GM19099 (cell line): Measurements from ENCODE around the gene IL31.

Source experiments
- POLR2A ChIP-seq: IDR thresholded peaks from 3 replicates; pipeline ENCODE4 v1.6.1; 2011; ENCODE audit warnings: low read depth; ENCODE audit not compliant: insufficient read length; ENCODE audit errors: extremely low read depth

IL31 gene

DNA sequence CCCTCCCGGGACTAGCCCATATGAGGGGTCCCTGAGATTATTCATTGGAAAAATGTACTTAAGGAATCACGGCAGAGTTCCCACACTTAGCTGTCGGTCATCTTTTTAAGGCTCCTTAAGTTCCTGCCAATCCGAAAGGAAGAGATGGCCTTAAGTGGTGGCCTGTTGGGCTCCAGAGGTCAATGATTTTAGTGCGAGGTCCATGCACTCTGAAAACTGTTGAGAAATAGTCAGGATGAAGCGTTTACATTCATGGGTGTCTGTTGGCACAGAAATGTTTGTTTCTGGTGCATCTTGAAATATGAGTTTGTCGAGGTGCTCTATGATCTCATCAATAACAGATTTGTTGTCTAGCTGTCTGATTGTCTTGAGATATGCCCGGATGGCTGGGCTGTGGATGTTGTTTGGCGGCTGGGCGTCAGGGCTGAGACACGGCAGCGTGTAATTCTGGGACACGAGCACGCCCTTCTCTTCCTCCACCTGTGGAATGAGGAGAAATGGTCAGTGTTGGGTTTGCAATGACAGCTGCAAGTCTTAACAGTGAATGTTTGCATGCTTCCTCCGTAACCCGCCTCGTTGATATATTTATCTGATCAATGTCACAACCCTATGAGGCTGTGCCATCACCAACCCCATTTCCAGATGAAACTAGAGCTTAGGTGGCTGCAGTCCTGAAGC is 1.6 kb downstream of the IL31 start:
- no peak for TF ChIP-seq POLR2A

DNA sequence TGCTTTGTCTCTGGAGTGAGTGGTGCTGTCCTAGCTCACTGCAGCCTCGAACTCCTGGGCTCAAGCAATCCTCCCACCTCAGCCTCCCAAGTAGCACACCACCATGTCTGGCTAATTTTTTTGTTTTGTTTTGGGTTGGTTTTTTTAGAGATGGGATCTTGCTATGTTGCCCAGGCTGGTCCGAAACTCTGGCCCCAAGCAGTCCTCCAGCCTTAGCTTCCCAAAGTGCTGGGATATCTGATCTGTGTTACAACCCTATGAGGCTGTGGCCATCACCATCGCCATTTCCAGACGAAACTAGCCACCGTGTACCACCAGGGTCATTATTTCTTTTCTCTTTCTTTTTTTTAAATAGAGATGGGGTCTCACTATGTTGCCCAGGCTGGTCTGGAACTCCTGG is 2.6 kb downstream of the IL31 start:
- TF ChIP-seq POLR2A, result no peak

DNA sequence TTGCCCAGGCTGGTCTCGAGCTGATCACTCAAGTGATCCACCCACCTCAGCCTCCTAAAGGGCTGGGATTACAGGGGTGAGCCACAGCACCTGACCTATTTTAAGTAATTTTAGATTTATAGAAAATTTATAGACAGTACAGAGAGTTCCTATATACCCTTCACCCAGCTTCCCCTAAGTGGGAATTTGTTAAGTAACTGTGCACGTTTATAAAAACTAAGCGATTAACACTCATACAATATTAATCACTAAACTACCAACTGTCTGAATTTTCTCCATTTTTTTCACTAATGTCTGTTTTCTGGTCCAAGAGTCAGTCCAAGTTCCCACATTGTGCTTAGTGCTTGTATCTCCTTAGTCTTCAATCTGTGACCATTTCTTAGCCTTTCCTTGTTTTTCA is 5.5 kb downstream of the IL31 start:
- TF ChIP-seq POLR2A, result no peak

GRCh38 chr12:122167356-122167925 is 6.6 kb downstream of the IL31 start:
- TF ChIP-seq POLR2A, result no peak

DNA sequence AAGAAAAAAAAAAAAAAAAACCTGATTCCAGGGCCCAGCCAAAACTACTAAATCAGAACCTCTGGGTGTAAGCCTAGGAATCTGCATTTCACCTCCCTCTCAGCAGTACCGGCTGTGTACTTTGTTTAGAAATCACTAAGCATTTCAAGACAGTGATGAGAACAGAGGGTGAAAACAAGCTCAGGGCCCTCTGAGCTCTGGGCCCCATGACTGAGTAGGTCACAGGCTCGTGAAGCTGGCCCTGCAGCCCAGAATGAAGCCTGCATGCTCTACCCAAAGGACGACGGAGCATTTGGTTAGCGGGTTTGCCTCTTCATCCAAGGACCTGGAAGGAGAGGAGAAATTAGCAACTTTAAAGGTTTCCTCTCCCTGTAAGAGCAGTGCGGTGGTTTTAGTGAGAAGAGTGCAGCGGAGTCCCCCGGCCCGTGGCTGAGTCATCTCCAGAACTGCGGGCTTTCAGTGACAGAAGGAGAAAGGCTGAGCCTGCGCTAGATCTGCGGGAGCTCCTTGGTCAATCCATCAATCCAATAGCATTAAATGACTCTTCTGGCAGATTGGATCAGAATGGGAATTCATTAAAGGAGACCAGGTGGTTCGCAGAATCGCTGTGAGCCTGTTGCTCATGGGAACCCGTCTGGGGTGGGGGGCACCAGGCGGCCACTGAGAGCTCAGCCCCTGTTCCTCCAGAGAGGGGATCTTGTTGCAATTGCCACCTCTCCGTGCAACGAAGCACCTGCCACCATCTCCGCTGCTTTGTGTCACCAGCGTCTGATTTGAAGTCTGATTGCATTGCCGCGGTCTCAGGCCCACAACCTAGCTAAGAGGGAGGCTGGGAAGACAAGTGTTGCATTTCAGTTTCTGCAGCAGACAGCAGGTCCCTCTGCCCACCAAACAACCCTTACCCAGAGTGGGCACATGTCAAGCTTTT is 7.3 kb downstream of the IL31 start:
- no peak for TF ChIP-seq POLR2A

- TF ChIP-seq POLR2A, result no peak
These were observed 11.0 kb downstream of the IL31 start for GRCh38 chr12:122162976-122163375.

DNA sequence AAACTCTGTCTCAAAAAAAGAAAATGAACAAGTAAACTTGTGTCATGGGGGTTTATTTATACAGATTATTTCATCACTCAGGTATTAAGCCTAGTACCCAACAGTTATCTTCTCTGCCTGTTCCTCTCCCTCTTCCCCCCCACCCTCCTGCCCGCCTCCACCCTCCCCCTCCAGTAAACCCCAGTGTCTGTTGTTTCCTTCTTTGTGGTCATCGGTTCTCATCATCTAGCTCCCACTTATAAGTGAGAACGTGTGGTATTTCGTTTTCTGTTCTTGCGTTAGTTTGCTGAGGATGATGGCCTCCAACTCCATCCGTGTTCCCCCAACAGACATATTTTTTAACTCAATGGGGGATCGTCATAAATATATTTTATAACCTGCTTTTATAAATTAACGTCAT is 12.3 kb downstream of the IL31 start:
- TF ChIP-seq POLR2A, result no peak

GRCh38 chr12:122160761-122161160 is 13.3 kb downstream of the IL31 start:
- TF ChIP-seq POLR2A, result no peak

- TF ChIP-seq POLR2A, result no peak
These were observed 14.1 kb downstream of the IL31 start for GRCh38 chr12:122159882-122160281.

GRCh38 chr12:122158700-122159285 is 15.2 kb downstream of the IL31 start:
- TF ChIP-seq POLR2A, result no peak

GRCh38 chr12:122155705-122156104 is 18.3 kb downstream of the IL31 start:
- no peak for TF ChIP-seq POLR2A

DNA sequence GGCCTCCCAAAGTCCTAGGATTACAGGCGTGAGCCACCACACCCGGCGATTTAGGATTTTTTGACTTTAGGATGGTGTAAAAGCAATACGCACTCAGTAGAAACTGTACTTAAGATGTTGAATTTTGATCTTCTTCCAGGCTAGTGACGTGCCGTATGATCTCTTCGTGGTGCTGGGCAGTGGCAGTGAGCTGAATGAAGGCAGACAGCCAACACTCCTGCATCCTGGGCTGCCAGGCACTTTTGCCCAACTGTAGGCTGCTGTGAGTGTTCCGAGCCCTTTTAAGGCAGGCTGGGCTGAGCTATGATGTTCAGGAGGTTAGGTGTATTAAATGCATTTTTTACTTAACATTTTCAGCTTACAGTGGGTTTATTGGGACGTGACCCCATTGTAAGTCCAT is 21.3 kb downstream of the IL31 start:
- TF ChIP-seq POLR2A, result no peak

DNA sequence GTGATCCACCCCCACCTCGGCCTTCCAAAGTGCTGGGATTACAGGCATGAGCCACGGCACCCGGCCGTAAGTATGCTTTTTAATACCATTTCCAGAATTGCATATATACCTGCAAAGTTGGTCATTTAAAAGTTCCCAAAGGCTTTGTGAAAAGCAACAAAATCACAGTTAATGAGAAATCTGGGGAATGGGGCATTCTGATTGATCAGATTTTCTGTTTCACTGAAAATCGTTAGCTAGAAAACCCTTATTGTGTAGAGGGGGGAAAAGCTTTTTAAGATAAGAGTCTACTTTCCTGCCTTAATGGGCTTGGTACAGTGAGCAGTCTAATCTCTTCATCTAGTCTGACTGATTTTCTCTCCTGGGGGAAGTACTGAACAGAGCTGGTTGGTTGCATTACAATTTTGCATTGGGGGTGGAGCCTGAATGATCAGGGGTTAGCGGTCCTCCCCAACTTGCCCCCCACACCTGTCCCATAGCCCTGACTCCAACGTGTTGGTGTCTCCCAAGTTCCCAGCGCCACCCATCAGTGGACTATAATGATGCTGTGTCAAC is 23.8 kb downstream of the IL31 start:
- no peak for TF ChIP-seq POLR2A

DNA sequence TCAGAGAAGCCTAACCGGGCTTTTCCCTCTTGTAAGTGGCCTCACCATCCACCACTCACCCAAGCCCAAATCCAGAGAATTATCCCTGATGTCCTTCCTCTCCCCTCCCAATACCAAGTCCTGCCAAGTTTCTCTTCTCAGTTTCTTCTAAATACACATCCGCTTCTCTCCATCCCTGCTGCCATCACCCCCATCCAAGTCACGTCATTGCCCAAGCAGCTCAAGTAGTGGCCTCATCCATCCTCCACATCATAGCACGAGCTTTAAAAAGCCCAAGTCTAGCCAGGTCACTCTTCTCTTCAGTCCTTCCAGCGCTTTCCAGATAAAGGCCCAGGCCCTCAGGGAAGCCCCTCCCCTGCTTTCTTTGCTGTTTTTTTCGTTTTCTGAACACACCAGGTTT is 25.4 kb downstream of the IL31 start:
- no peak for TF ChIP-seq POLR2A
